Sciatic nerve (tissue), 1 donor: ENCODE data around the gene CAPS2. TPM values are rescaled to one million over a fixed set of nuclear protein-coding genes. Genes with fewer than 3 reads are reported as not detected.

ENCODE experiments used
- total RNA-seq: library from RNA; stranded (reverse); fragmentation: NEBNext Ultra II Directional; extraction: Animal tissue kit (Norgen Biotek cat#: 25700); gene quantifications from one replicate; pipeline ENCODE4 v1.2.1, GENCODE V29; 2021
- donor health status: DM: no; HTN: no; CAD: no.

CAPS2 gene
- total RNA-seq, 1 donor from 2014 or later, result 33.9 TPM

Other genes with a start within 250 kb of the CAPS2 start
- gene KCNC2, start 120.5 kb downstream of the CAPS2 start, total RNA-seq, result not detected
- gene GLIPR1L1, start 4.3 kb upstream of the CAPS2 start, total RNA-seq, result not detected
- gene GLIPR1L2, start 60.8 kb upstream of the CAPS2 start, total RNA-seq, result 4.6 TPM
- 29.8 TPM for gene GLIPR1, start 150.4 kb upstream of the CAPS2 start, total RNA-seq
- 58.6 TPM for gene KRR1, start 181.3 kb upstream of the CAPS2 start, total RNA-seq